GM19023 (cell line): ENCODE data around the gene CIAO3.
"Not testable (repeated sequence)": the region's sequence is repeated elsewhere in the genome, so short reads cannot be mapped to it uniquely, and the experiment has no call there.

ENCODE experiments used
- ATAC-seq: cut with Tn5 transposase; IDR thresholded peaks from one replicate; pipeline ENCODE4 v1.9.1; 2021; ENCODE audit warnings: mild to moderate bottlenecking, moderate library complexity; ENCODE audit not compliant: unreplicated experiment

The CIAO3 gene

DNA sequence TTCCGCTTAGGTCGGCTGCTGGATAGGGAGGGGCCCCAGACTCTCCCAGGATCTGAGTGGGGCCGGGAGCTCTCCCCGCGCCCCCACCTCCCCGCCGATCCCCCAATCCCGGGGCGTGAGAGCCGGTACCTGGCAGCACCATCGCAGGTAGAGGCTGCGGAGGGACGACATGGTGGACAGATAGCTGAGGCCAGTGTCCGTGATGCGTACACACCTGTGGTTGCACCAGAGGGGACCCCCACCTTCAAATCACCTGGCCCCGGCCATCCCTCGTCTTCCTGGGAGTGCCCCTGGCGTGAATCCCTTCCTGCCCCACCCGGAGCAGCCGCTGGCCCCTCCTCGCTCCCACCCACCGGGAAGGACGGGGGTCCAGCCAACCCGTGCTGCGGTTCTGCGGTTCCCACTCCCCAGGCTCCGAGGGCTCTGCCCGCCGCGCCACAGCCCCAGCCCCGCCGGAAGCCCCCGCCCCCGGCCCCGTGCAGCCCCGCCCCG is 45.9 kb downstream of the CIAO3 start:
- ATAC-seq, result no peak

DNA sequence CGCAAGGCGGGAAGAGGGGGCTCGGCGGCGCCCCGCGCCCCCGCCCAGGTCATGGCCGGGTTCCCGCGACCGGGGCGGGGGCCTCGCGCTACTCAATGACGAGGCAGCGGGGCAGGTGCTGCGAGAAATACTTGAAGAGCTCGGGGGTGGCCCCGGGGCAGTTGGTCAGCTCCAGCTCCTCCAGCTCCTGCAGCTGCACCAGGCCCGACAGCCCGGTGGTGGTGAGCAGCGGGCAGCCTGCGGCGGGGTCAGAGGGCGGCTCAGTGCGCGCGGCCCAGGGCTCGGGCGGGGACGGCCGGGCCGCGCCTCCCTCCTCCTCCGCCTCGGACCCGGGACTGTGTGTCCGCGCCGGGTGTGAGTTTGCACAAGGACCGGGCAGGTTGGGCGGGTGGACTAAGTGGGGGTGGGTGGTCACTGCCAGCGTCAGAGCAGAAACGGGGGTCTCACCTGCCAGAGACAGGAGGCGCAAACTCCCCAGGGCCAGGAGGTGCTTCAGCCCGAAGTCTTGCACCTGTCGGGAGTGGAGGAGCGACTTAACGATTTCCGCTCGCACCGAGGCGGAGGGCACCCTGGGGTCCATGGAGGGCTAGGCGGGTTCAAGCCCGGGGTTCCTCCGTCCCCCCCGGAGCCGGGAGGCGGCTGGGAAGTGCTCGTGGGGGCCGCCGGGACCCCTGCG is 46.5 kb downstream of the CIAO3 start:
- ATAC-seq, result no peak

DNA sequence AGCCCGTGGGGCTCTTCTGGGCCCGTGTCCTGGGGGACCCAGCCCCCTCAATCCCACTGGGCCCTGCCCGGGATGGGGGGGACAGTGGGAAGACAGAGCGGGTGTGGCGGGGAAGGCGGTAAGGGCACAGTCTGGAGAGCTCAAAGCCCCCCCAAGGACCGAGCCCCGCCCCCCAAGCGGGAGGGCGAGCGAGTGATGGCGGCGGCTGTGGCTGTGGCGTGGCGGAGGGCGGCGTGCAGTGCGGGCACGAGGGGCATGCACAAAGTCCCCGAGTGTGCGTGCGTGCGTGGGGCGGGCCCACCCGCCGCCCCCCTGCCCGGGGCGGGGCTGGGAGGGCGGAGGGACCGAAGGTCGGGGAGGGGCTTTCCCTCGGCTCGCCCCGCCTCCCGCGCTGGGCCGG is 47.0 kb downstream of the CIAO3 start:
- no peak for ATAC-seq

DNA sequence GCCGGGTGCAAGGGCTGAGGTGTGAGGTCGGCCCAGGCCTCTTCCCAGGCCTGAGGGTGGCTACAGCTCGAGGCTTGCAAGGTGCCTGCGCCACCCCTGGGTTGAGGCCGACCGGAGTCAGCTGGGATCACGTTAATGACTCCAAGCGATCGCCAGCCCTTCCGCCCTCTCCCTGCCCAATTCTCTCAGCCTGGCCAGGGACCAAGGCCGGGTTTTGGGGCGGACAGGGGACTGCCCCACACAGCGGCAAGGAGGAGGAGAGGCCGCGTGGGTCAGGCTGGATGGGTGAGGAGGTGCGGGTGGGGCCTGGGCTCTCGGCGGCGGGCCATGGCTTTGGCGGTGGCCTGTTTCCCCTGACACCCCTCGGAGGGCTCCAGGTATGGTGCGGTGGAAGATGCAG is 47.4 kb downstream of the CIAO3 start:
- ATAC-seq, result no peak

DNA sequence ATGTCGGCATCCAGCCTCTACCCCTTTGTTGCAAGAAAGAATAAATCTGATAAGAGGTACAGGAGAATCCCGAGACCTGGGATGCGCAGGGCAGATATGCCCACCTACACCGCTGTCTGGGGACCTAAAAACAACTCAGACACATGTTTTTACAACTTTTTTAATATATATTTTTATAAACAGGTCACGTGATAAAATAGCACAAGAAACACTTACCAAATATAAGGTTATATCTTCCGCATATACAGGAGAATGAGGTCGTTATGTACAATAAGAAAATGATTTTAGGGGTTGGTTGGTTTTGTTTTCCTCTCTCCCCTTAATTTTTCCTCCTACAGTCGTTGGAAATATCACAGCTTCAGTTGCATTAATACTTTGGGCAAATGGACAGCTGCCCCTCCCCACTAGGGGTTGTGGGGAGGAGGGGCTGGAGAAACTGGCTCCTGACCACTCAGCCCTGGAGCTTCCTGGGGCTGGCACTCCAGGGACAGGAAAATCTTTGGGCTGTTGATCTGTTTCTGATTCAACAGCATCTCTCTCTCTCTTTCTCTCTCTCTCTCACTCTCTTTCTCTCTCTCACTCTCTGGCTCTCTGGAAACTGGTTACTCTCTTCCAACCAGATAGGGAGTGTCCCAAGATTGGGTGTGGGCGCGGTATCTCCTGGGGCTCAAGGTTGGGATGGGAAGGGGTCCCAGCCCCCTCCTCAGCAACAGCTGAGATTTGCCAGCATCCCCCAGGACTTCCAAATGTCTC is 48.3 kb downstream of the CIAO3 start:
- no peak for ATAC-seq

DNA sequence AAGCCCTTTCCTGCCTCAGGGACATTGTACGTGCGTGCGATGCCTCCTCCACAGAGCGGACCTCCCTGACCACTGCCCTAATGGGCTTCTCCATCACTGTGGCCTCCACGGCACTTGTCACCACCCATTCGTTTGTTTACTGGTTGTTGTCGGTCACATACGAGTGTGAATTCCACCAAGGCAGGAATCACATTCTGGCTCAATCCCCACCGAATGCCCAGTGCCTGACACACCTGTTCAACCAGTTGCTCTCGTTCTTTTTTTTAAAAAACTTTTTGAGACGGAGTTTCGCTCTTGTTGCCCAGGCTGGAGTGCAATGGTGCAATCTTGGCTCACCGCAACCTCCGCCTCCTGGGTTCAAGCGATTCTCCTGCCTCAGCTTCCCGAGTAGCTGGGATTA is 49.6 kb downstream of the CIAO3 start:
- ATAC-seq, result not testable (repeated sequence)

DNA sequence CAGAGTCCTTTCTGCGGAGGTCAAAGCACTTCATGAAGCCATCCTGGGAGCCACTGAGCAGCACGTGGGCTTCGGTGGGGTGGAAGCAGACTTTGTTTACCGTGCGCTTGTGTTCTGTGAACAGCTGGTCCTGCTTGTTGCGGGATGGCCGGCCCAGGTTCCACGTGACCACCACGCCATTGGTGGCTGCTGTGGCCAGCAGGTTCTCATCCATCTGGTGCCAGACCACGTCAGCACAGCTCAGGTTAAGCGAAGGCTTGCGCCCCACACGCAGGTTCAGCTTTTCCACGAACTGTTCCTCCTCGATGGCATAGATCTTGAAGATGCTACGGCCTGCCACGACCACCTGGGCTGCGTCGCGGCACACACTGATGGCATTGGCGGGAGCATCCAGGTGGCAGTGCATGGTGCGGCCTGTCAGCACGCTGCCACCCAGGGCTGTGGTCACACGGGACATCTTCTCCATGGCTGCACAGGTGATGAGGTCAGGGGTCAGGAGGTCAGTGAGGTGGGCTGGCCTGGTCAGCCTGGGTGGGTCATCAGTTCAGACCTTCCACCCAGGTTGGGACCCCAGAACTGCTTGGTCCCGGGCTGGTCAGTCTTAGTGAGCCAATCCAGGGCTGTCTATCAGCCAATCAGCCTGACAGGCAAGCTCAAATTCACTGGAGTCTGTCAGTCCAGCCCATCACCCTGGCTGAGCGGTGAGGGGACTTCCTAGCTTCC is 51.5 kb downstream of the CIAO3 start:
- ATAC-seq, result no peak

DNA sequence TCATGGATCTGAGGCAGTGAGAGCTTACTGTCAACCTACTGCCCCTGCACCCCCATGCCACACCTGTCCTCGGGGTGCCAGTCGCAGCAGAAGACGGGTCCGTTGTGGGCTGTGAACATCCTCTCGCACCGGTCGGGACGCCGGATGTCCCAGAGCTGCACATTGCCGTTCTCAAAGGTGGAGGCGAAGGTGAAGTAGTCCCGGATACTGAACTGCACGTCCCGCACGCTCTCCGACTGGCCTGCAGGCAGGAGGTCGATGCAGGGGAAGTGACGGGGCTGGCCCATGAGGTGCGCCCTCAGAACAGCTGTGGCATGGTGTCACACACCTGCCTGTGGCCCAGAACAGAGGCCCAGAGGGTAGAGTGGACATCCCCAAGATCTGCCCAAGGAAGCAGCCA is 53.3 kb downstream of the CIAO3 start:
- no peak for ATAC-seq

DNA sequence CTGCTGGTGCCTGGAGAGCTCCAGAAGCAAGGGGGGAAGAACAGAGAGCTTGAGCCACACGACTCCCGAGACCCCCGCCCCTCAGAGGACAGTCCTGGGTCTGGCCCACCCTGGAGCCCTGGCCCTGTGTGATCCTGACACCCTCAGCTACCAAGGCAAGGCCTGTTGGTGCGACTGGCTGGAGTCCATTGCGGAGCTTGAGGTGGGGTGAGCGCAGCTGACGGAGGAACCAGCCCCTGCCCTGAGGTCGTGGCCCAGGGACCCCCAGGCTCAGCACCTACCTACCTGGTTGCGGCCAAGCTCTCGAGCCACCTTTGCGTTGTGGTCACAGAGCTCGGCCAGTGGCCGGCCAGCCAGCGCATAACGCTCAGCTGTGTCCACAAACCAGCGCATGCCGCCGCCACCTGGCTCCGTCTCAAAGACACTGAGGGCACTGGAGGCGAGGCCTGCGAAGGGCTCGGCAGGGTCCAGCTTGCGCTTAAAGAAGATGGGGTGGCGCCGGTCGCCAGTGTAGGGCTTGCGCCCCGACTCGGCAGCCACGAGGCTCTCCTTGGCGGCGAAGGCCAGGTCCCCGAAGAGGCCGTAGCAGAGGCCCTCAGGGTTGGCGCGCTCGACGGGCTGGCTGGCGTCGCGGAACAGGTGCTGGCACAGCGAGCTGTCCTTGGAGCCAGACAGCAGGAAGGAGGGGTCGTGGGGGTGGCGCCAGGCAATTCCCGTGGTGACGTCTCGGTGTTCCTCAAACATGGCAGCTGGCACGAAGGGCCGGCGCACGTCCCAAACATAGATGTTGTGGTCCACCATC is 54.1 kb downstream of the CIAO3 start:
- no peak for ATAC-seq

DNA sequence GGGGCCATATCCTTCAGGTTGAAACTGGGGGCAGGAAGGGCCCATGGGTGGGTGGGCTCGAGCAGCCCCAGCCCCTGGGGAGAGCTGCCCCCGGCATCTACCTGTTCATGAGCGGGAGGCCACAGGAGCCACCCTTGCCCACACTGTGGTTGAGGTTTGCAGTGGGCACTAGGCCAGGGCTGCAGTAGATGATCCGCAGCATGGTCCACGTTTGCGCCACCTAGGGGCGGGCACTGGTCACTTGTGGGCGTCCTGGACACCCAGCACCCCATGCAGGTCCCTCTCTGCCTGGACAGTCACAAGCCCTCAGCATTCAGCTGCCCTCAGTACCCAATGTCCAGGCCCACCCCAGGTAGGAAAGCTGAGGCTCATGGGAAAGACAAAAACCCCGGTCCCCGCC is 54.8 kb downstream of the CIAO3 start:
- no peak for ATAC-seq

DNA sequence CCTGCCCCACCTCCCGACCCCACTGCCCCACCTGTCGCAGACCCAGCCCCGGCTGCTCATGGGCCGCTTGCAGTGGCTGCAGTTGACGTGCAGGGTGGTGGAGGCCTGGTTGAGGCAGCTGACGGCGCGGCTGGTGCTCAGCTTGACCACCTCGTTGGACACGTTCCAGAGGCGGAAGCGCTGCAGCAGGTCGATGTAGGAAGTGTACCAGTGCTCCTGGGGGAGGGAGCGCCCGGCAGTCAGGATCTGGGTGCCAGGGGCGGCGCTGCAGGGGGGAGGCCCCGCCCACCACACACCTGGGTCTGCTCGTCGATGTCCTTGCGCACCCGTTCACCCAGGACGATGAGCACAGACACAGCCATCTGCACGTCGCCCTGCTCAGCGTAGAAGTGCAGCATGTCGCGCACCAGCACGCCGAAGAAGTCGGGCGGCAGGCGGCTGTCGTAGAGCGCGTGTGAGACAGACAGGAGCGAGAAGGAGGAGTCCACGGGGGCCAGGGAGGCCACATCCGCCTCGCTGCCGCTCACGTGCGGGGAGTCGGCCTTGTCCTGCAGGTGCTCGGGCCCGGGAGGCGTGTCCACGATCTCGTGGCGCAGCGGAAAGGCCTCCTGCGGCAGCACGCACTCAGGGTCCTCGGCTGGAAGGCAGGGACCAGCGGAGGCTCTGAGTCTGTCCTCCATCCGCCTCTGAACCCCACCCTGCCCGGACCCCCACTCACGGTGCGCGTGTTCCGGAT is 55.7 kb downstream of the CIAO3 start:
- no peak for ATAC-seq

DNA sequence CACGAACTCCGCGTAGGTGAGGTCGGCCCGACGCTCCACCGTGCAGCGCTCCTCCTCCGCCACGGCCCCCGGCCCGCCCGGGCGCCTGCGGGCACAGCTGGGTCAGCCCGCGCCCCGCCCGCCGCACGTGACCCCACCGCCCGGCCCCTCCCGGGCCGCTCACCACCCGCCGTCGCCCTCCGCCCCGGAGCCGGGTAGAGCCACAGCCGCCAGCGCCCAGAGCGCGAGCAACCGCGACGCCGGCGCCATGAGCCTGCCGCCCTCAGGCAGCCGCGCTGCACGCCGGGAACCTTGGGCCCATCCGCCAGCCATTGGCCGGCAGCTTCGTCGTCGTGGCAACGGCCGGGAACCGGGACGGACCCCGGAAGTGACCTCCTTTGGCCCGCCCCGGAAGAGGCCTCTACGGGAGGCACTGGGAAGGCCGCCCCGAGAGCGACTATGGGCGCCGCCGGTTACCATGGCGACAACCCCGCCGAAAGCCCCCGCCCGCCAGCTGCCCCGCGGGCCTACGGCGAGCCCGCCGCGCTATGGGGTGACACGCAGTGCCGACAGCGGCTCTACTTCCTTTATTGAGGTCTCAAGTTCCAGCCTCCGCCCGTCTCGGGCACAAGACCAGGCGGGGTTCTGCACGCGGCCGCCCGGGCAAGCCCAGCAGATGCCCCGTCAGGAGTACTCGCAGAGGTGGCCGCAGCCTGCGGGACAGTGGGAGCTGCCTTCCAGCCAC is 56.6 kb downstream of the CIAO3 start, which contains the start of gene JMJD8:
Gene JMJD8, minus strand, starts transcription at position 264 of the 724 bp plus-strand sequence. Its CDS starts 15 bp downstream, at position 249.
- ATAC-seq, result peak; percentile 65

DNA sequence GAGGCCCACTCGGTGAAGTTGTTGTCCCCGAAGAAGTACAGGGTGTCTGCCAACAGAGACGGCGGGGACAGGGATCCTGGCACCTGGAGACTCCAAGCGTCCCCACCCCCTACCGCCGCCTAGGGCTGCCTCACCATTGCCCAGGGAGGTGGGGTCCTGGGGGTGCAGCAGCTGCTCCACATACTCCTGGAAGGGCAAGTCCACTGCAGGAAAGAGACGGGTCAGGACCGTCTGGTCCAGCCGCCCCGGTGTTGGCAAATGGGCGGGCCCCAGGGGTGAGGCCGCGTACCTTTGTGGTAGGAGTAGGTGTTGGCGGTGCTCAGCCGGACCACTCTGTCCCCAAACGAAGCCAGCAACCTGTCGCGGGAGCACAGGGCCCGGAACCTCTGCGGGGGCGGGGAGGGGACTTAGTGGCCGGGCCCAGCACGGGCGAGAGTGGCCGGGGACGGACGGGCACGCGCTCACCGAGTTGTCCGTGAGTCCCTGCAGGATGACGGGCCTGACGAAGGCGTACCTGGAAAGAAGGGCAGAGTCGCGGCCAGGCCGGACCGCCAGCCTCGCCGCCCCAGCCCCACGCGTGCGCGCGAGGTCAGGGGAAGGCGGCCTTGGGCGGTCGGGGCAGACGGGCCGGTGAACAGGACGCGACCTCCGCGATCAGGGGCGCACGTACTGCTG is 57.3 kb downstream of the CIAO3 start:
- no peak for ATAC-seq

DNA sequence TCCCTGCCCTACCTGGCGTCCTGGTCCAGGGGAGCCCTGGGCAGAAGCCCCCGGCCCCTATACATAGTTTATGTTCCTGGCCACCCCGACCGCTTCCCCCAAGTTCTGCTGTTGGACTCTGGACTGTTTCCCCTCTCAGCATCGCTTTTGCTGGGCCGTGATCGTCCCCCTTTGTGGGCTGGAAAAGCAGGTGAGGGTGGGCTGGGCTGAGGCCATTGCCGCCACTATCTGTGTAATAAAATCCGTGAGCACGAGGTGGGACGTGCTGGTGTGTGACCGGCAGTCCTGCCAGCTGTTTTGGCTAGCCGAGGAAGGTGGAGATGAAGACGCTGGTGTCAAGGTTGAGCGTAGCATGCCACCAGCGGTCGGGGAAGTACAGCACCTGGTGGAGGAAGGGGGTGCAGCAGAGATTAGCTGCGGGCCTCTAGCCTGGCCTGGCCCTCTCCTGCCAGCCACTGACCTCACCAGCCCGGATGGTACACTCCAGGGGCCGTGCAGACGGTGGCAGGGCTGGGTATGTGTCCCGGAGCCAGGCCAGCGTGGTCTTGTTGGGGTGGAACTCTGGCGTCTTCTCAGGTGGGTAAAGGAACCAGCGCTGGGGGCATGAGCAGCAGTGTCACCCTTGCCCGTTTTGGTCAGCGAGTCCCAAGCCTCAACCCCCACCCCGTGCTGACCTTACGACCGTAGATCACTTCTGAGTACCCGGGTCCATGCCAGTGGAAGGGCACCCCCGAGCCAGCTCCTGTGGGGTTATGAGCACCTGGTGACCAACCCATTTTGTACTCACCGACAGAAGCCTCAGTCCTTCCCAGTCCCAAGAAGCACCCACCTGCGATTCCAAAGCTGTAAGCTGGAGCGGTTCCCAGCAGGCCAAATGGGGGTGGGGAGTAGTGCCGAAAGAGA is 58.1 kb downstream of the CIAO3 start:
- ATAC-seq, result no peak

DNA sequence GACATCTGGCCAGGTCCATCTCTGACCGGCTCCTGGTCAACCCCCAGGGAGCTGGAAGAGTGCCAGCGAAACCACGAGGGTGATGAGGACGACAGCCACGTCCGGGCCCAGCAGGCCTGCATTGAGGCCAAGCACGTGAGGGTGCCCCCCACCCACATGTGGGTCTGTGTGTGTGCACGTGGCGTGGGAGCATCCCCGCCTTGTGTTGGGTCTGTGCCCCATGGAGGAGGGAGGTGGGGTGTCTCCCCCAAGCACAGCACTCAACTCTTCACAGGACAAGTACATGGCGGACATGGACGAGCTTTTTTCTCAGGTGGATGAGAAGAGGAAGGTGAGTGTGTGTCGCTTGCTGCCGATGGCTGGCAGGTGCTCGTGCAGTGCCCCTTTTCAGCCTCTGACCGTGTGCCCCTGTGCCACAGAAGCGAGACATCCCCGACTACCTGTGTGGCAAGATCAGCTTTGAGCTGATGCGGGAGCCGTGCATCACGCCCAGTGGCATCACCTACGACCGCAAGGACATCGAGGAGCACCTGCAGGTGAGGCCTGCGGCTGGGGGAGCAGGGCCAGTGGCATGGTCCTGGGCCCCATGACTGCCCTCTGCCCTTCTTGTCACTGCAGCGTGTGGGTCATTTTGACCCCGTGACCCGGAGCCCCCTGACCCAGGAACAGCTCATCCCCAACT is 58.9 kb downstream of the CIAO3 start:
- no peak for ATAC-seq

DNA sequence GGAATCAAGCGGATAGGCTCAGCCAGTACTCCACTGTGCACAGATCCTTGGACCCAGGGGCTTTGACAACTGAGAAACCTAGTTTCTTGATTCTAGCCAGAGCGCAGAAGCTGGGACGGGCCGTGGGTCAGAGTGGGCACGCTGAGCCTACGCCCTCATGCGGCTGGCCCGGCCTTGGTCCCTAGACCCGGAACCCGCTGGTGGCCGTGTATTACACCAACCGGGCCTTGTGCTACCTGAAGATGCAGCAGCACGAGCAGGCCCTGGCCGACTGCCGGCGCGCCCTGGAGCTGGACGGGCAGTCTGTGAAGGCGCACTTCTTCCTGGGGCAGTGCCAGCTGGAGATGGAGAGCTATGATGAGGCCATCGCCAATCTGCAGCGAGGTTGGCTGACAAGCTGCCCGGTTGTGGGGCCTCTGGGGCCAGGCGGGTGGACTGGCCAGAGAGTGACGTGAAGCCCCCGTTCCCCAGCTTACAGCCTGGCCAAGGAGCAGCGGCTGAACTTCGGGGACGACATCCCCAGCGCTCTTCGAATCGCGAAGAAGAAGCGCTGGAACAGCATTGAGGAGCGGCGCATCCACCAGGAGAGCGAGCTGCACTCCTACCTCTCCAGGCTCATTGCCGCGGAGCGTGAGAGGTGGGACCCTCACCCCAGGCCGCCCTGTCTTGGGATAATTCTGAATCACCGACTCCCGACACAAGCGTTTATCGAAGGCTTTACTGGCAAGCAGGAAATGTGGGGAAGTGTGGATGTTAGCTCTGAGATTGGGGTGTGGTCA is 59.6 kb downstream of the CIAO3 start:
- ATAC-seq, result no peak

DNA sequence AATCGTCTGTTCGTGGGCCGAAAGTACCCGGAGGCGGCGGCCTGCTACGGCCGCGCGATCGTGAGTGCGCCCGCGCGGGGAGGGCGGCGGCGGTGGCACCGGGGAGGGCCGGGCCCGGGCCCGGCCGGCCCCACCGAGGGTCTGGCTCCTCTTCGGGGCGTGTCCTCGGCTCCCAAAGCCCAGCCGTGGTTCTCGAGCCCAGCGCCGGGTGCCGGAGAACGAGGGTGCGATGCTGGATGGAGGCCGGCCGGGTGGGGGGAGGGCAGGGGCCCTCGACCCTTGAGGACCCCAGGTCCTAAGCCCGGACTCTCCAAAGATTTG is 60.2 kb downstream of the CIAO3 start:
- no peak for ATAC-seq
